HEK293T (cell line): ENCODE measurements around the gene MIX23.

Experiments used
- CTCF ChIA-PET: fragments of 350-600 bp; formaldehyde crosslinking; extraction: SDS; loops from one replicate; lab custom pipeline; 2021; ENCODE audit warnings: antibody characterized with exemption, inconsistent platforms; lab: Yijun Ruan, JAX
- POLR2A ChIA-PET: fragments of 350-600 bp; formaldehyde crosslinking; extraction: SDS; loops from one replicate; lab custom pipeline; 2020; ENCODE audit warnings: antibody characterized with exemption, inconsistent platforms; lab: Yijun Ruan, JAX
- DNase-seq: peaks from one replicate; pipeline ENCODE4 v3.0.0; 2012; ENCODE audit warnings: mixed read lengths; ENCODE audit errors: extremely low spot score
- ARNT ChIP-seq: fragments of 450-650 bp; IDR thresholded peaks from 2 replicates; pipeline ENCODE4 v1.6.1; 2017; ENCODE audit warnings: mild to moderate bottlenecking
- BHLHE40 ChIP-seq: fragments of 450-650 bp; IDR thresholded peaks from 2 replicates; pipeline ENCODE4 v1.6.1; 2016; ENCODE audit warnings: mild to moderate bottlenecking, moderate library complexity, borderline replicate concordance
- CTBP1 ChIP-seq: fragments of 450-650 bp; IDR thresholded peaks from 2 replicates; pipeline ENCODE4 v1.6.1; 2016; ENCODE audit warnings: borderline replicate concordance
- ELF4 ChIP-seq: fragments of 450-650 bp; IDR thresholded peaks from 2 replicates; pipeline ENCODE4 v1.6.1; 2017; ENCODE audit warnings: antibody characterized with exemption
- FOXA1 ChIP-seq: fragments of 450-650 bp; IDR thresholded peaks from 2 replicates; pipeline ENCODE4 v1.6.1; 2016; ENCODE audit warnings: mild to moderate bottlenecking
- FOXK2 ChIP-seq: fragments of 450-650 bp; IDR thresholded peaks from 2 replicates; pipeline ENCODE4 v1.6.1; 2016; ENCODE audit warnings: mild to moderate bottlenecking
- FOXM1 ChIP-seq: fragments of 450-650 bp; IDR thresholded peaks from 2 replicates; pipeline ENCODE4 v1.6.1; 2017; ENCODE audit warnings: mild to moderate bottlenecking, borderline replicate concordance
- HDGF ChIP-seq: fragments of 450-650 bp; IDR thresholded peaks from 2 replicates; pipeline ENCODE4 v1.6.1; 2017; ENCODE audit warnings: antibody characterized with exemption, borderline replicate concordance
- L3MBTL2 ChIP-seq: fragments of 450-650 bp; conservative IDR thresholded peaks from 2 replicates; pipeline ENCODE4 v1.6.1; 2016; ENCODE audit warnings: mild to moderate bottlenecking
- LEF1 ChIP-seq: fragments of 450-650 bp; IDR thresholded peaks from 2 replicates; pipeline ENCODE4 v1.6.1; 2017; ENCODE audit warnings: mild to moderate bottlenecking, borderline replicate concordance
- NFRKB ChIP-seq: fragments of 450-650 bp; IDR thresholded peaks from 2 replicates; pipeline ENCODE4 v1.6.1; 2016; ENCODE audit warnings: mild to moderate bottlenecking, moderate library complexity
- SP1 ChIP-seq: fragments of 450-650 bp; IDR thresholded peaks from 2 replicates; pipeline ENCODE4 v1.6.1; 2017
- SUZ12 ChIP-seq: fragments of 450-650 bp; IDR thresholded peaks from 2 replicates; pipeline ENCODE4 v1.6.1; 2016; ENCODE audit warnings: mild to moderate bottlenecking
- TARDBP ChIP-seq: fragments of 450-650 bp; IDR thresholded peaks from 2 replicates; pipeline ENCODE4 v1.6.1; 2016
- ZNF384 ChIP-seq: fragments of 450-650 bp; IDR thresholded peaks from 2 replicates; pipeline ENCODE4 v1.6.1; 2016
- TF ChIP-seq, protein P1 (sequence below): fragments of 450-650 bp; IDR thresholded peaks from 2 replicates; pipeline ENCODE4 v1.6.1; 2016

The MIX23 gene

GRCh38 chr3:122390665-122391064, 7.6 kb upstream of the MIX23 start:
- DNase-seq: no peak
- TF ChIP-seq FOXK2: no peak
- TF ChIP-seq, protein P1, sequence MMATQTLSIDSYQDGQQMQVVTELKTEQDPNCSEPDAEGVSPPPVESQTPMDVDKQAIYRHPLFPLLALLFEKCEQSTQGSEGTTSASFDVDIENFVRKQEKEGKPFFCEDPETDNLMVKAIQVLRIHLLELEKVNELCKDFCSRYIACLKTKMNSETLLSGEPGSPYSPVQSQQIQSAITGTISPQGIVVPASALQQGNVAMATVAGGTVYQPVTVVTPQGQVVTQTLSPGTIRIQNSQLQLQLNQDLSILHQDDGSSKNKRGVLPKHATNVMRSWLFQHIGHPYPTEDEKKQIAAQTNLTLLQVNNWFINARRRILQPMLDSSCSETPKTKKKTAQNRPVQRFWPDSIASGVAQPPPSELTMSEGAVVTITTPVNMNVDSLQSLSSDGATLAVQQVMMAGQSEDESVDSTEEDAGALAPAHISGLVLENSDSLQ: no peak
- no peak for TF ChIP-seq BHLHE40
- no peak for TF ChIP-seq ELF4
- no peak for TF ChIP-seq SP1
- TF ChIP-seq ZNF384: no peak
- TF ChIP-seq CTBP1: no peak
- TF ChIP-seq HDGF: no peak
- TF ChIP-seq L3MBTL2: no peak
- TF ChIP-seq SUZ12: no peak
- TF ChIP-seq FOXA1: no peak
- TF ChIP-seq LEF1: no peak
- no peak for TF ChIP-seq FOXM1
- TF ChIP-seq NFRKB: no peak
- no peak for TF ChIP-seq ARNT
- no peak for TF ChIP-seq TARDBP
- ChIA-PET CTCF (no interaction called here), POLR2A (no interaction called here)

DNA sequence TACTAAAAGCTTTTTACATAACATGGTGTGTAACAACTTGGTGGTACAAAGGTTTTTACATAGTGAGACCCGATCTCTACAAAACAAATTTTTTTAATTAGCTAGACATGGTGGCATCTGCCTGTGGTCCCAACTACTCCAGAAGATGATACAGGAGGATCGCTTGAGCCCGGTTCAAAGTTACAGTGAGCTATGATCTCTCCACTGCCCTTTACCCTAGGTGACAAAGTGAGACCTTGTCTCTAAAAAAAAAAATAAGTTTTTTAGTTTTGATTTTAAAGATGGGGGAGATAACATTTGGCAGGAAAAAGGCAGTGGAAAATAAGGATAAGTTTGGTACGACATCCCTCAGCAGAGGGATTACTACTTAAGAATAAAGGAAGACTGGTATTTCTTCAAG, 6.9 kb upstream of the MIX23 start:
- no peak for DNase-seq
- TF ChIP-seq FOXK2 (no peak), ARNT (no peak), ELF4 (no peak), SUZ12 (no peak), NFRKB (no peak)
- POLR2A ChIA-PET: no interaction called here
- CTCF ChIA-PET: interaction anchor here (1.4 kb wide), 1 partner anchor 19 kb away, joined by 3 read pairs; no protein-coding TSS in a partner anchor

GRCh38 chr3:122389197-122389596, 6.2 kb upstream of the MIX23 start:
- ChIA-PET CTCF (interaction anchor here (1.4 kb wide), 1 partner anchor 19 kb away, joined by 3 read pairs; no protein-coding TSS in a partner anchor), POLR2A (no interaction called here)
- DNase-seq: no peak
- TF ChIP-seq ELF4 (no peak), SUZ12 (no peak), FOXK2 (no peak), ARNT (no peak), HDGF (no peak), CTBP1 (no peak), FOXM1 (no peak), FOXA1 (no peak), BHLHE40 (no peak), NFRKB (no peak), L3MBTL2 (no peak)
- TF ChIP-seq, protein P1: no peak

DNA sequence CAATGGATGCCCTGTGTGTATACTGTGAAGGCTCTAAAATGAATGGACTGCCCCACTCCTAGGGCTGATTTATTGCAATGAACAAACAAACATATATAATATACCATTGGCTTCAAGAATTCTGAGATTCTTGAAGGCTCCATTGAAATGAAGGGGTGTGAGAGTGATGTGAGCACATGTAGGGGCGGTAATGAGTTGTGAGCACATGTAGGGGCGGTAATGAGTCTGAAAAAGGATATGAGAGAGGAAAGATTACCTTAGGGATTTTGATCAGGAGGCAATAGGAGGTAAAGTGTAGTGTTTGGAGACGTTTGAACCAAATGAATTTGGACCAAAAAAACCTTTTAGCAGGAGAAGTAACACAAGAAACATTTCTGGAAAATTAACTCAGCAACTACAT, 4.7 kb upstream of the MIX23 start:
- POLR2A ChIA-PET: no interaction called here
- no peak for DNase-seq
- TF ChIP-seq ZNF384 (no peak), BHLHE40 (no peak), FOXM1 (no peak), NFRKB (no peak), ELF4 (no peak), ARNT (no peak), FOXK2 (no peak), LEF1 (no peak)
- TF ChIP-seq, protein P1: no peak
- CTCF ChIA-PET: no interaction called here

GRCh38 chr3:122383771-122384697, 1.0 kb upstream of the MIX23 start, which contains the start of gene FAM162A:
FAM162A (plus strand) TSS chr3:122384182; CDS start chr3:122384266, 84 bp downstream.
- TF ChIP-seq BHLHE40 (no peak), FOXA1 (no peak), FOXM1 (no peak), L3MBTL2 (peak; percentile 46; the same call in 1 of the 2 replicates)
- TF ChIP-seq, protein P1: peak; percentile 38
- CTCF ChIA-PET: interaction anchor here (0.6 to 1.5 kb wide), 8 partner anchors 9 to 837 kb away, joined by 3 to 6 read pairs (median 3); no protein-coding TSS in a partner anchor
- POLR2A ChIA-PET: interaction anchor here (0.6 to 2.9 kb wide), 25 partner anchors 9 to 838 kb away, joined by 3 to 34 read pairs (median 4); partner anchors contain the start of genes DTX3L, KPNA1, PARP9 and PDIA5
- peak; percentile 90 for DNase-seq

DNA sequence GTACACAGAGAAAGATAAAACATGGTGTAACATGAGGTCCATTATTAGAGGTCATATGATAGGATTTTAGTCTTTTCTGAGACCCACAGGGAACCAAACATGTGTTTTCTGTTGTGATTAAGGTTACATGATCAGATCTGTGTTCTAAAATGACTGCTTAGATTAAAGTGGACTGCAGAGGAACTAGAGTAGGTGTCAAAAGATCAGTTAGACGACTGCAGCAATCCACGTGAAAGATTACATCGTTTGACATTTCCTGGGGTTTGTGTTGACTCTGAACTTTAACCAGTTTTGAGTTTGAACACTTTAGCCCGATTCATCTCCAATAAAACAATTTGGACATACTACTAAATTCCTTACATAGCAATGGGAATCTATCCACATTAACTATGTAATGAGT, 5.1 kb downstream of the MIX23 start:
- CTCF ChIA-PET: no interaction called here
- POLR2A ChIA-PET: no interaction called here
- no peak for TF ChIP-seq SUZ12
- TF ChIP-seq ELF4: no peak
- no peak for TF ChIP-seq FOXK2
- DNase-seq: no peak
